OCI-LY1 (cell line): ENCODE measurements around the gene LRRC28.
A peak's percentile ranks its signal among the peaks of the same experiment; 100 is the strongest.

ENCODE experiments used
- H2AFZ ChIP-seq: fragments of 200-600 bp; sonication (generic), shearing (Covaris generic); 2 replicates; pipeline ENCODE4 v1.6.0; 2014; ENCODE audit warnings: antibody characterized with exemption, mild to moderate bottlenecking, low read length
- H3F3A ChIP-seq: fragments of 200-600 bp; sonication (generic), shearing (Covaris generic); 2 replicates; pipeline ENCODE4 v1.6.0; 2014; ENCODE audit warnings: mild to moderate bottlenecking, antibody characterized with exemption, low read length, moderate library complexity; ENCODE audit not compliant: insufficient read depth
- H3K27ac ChIP-seq: fragments of 200-600 bp; sonication (generic); 2 replicates; pipeline ENCODE4 v1.5.1; 2014; ENCODE audit warnings: low read length, mixed run types, mild to moderate bottlenecking, low read depth; ENCODE audit not compliant: poor library complexity, severe bottlenecking
- H3K27me3 ChIP-seq: fragments of 200-600 bp; sonication (generic); 2 replicates; pipeline ENCODE4 v1.6.0; 2014; ENCODE audit warnings: antibody characterized with exemption, mild to moderate bottlenecking, low read length, moderate library complexity; ENCODE audit not compliant: insufficient read depth
- H3K36me3 ChIP-seq: fragments of 200-600 bp; sonication (generic); 2 replicates; pipeline ENCODE4 v1.6.1; 2014; ENCODE audit warnings: mild to moderate bottlenecking, antibody characterized with exemption, low read length, moderate library complexity, mixed read lengths; ENCODE audit not compliant: insufficient read depth
- H3K4me1 ChIP-seq: fragments of 200-600 bp; sonication (generic); 2 replicates; pipeline ENCODE4 v1.5.1; 2014; ENCODE audit warnings: mild to moderate bottlenecking, low read length, moderate library complexity; ENCODE audit not compliant: insufficient read depth, severe bottlenecking
- H3K4me2 ChIP-seq: fragments of 200-600 bp; sonication (generic), shearing (Covaris generic); 2 replicates; pipeline ENCODE4 v1.6.1; 2014; ENCODE audit warnings: low read length
- H3K4me3 ChIP-seq: fragments of 200-600 bp; sonication (generic); 2 replicates; pipeline ENCODE4 v1.5.1; 2014; ENCODE audit warnings: low read length, low read depth, mild to moderate bottlenecking, mixed read lengths; ENCODE audit not compliant: poor library complexity, severe bottlenecking
- H3K79me2 ChIP-seq: fragments of 200-600 bp; shearing (Covaris generic); 2 replicates; pipeline ENCODE4 v1.6.1; 2016; ENCODE audit warnings: mixed run types, low read length, mixed read lengths; ENCODE audit not compliant: insufficient read depth
- H3K9ac ChIP-seq: fragments of 200-600 bp; sonication (generic), shearing (Covaris generic); 2 replicates; pipeline ENCODE4 v1.6.1; 2014; ENCODE audit warnings: mild to moderate bottlenecking, low read length, mixed read lengths
- H3K9me2 ChIP-seq: fragments of 200-600 bp; sonication (generic), shearing (Covaris generic); 2 replicates; pipeline ENCODE4 v1.6.1; 2014; ENCODE audit warnings: low read depth, mild to moderate bottlenecking, low read length, mixed read lengths
- H3K9me3 ChIP-seq: fragments of 200-600 bp; shearing (Covaris generic); 2 replicates; pipeline ENCODE4 v1.6.1; 2014; ENCODE audit warnings: low read length, mixed read lengths
- H4K20me1 ChIP-seq: fragments of 200-600 bp; sonication (generic), shearing (Covaris generic); 2 replicates; pipeline ENCODE4 v1.6.0; 2016; ENCODE audit warnings: mild to moderate bottlenecking, low read length; ENCODE audit not compliant: insufficient read depth
- CTCF ChIP-seq: fragments of 200-600 bp; sonication (generic), shearing (Covaris generic); IDR thresholded peaks from 2 replicates; pipeline ENCODE4 v1.5.1; 2017; ENCODE audit warnings: mild to moderate bottlenecking, antibody characterized with exemption, low read length, moderate library complexity, mixed read lengths
- EZH2 ChIP-seq: fragments of 200-600 bp; sonication (generic), shearing (Covaris generic); IDR thresholded peaks from 2 replicates; pipeline ENCODE4 v1.8.0; 2017; ENCODE audit warnings: borderline replicate concordance, mixed run types, mild to moderate bottlenecking, antibody characterized with exemption, low read length, moderate library complexity, mixed read lengths

The LRRC28 gene

GRCh38 chr15:99437315-99438223, 186.3 kb downstream of the LRRC28 start:
- no peak for TF ChIP-seq EZH2
- TF ChIP-seq CTCF, result no peak
- Histone ChIP-seq H3F3A (no peaks in the 10 kb centered on the region), H3K27me3 (peaks cover 8% of the 10 kb centered on the region), H3K4me3 (no peak overlapping the region), H3K27ac (no peak overlapping the region), H3K4me1 (peaks cover 3% of the 10 kb centered on the region), H3K9ac (no peak overlapping the region), H3K9me2 (no peaks in the 10 kb centered on the region), H4K20me1 (no peaks in the 10 kb centered on the region), H3K36me3 (no peaks in the 10 kb centered on the region), H3K79me2 (no peaks in the 10 kb centered on the region), H2AFZ (no peak overlapping the region), H3K9me3 (no peaks in the 10 kb centered on the region), H3K4me2 (no peak overlapping the region)

- no peaks in the 10 kb centered on the region for H3K36me3 ChIP-seq
- H3K4me1 ChIP-seq, result peaks cover 3% of the 10 kb centered on the region
- H3K27ac ChIP-seq, result no peak overlapping the region
- no peaks in the 10 kb centered on the region for H3F3A ChIP-seq
- no peak overlapping the region for H3K4me3 ChIP-seq
- no peaks in the 10 kb centered on the region for H3K9me3 ChIP-seq
- H4K20me1 ChIP-seq, result no peaks in the 10 kb centered on the region
- H2AFZ ChIP-seq, result no peak overlapping the region
- no peak overlapping the region for H3K9ac ChIP-seq
- H3K79me2 ChIP-seq, result no peaks in the 10 kb centered on the region
- H3K4me2 ChIP-seq, result no peak overlapping the region; the same call in 1 of the 2 replicates
- H3K9me2 ChIP-seq, result no peaks in the 10 kb centered on the region
- TF ChIP-seq CTCF (no peak), EZH2 (no peak)
- H3K27me3 ChIP-seq, result peaks cover 8% of the 10 kb centered on the region
These were observed 186.9 kb downstream of the LRRC28 start for GRCh38 chr15:99438224-99438585.

GRCh38 chr15:99438691-99439523, 187.6 kb downstream of the LRRC28 start:
- Histone ChIP-seq H3F3A (no peaks in the 10 kb centered on the region), H3K9me2 (no peaks in the 10 kb centered on the region), H3K4me3 (no peak overlapping the region), H3K27me3 (peaks cover 8% of the 10 kb centered on the region), H3K4me2 (peak overlapping the region; percentile 35), H3K9ac (no peak overlapping the region), H3K79me2 (no peaks in the 10 kb centered on the region), H3K36me3 (no peaks in the 10 kb centered on the region), H3K4me1 (peaks cover 5% of the 10 kb centered on the region), H2AFZ (no peak overlapping the region), H4K20me1 (no peaks in the 10 kb centered on the region), H3K27ac (no peak overlapping the region), H3K9me3 (no peaks in the 10 kb centered on the region)
- TF ChIP-seq CTCF (no peak), EZH2 (no peak)
